ENCODE data around the gene IL1RAPL2.

DNA sequence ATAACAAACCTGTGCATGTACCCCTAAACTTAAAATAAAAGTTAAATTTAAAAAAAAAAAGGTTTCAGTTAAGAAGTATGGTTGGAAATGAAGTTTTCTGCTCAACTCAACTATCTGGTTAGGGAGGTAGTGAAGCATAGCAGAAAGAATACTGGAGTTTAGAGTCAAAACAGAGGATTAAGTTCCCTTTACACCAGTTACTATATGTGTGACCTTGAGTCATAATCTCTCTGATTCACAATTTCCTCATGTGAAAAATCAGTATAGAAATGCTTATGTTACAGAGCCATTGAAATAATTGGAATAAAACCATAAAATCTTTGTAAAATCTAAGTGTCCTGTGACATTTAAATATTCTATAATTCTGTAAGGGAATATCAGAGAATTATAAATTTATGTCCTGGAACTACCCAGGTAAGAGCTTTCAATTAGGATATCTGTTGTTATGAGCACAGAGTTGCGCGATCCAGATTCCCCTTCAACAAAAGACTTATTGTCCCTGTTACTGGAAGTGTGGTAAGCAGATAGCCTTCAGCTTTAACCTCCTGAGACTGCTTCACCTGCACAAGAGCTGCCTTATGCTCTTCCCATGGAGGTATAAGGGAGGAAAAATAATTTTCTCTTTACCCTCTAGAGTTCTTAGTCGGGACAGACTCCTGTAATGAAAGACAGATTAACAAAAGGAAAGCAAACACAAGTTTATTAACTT, 1052.5 kb downstream of the IL1RAPL2 start:
- no peak for TF ChIP-seq POLR2A (IDR thresholded peaks at IDR 0.05; ENCODE audit: low read depth, low read length)
- TF ChIP-seq, protein P1, sequence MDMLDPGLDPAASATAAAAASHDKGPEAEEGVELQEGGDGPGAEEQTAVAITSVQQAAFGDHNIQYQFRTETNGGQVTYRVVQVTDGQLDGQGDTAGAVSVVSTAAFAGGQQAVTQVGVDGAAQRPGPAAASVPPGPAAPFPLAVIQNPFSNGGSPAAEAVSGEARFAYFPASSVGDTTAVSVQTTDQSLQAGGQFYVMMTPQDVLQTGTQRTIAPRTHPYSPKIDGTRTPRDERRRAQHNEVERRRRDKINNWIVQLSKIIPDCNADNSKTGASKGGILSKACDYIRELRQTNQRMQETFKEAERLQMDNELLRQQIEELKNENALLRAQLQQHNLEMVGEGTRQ (IDR thresholded peaks at IDR 0.05; ENCODE audit: low read depth, low read length) = no peak
- no peak for TF ChIP-seq CTCF (conservative IDR thresholded peaks at IDR 0.05; ENCODE audit: low read depth, low read length)
- TF ChIP-seq RCOR1 (IDR thresholded peaks at IDR 0.05; ENCODE audit: insufficient replicate concordance, low read length) = no peak
- no peak for TF ChIP-seq CHD1 (IDR thresholded peaks at IDR 0.05; ENCODE audit: low read depth, low read length)
- TF ChIP-seq RAD21 (IDR thresholded peaks at IDR 0.05; ENCODE audit: low read length) = no peak
- TF ChIP-seq SMC3 (IDR thresholded peaks at IDR 0.05; ENCODE audit: low read depth, low read length) = no peak
- TF ChIP-seq RFX5 (IDR thresholded peaks at IDR 0.05; ENCODE audit: low read depth, low read length) = no peak
